HG03060 (cell line): ENCODE results near the gene RCOR3.
A peak's percentile ranks its signal among the peaks of the same experiment; 100 is the strongest.
"Not testable (repeated sequence)": the region's sequence is repeated elsewhere in the genome, so short reads cannot be mapped to it uniquely, and the experiment has no call there.

ENCODE experiments used
- ATAC-seq: cut with Tn5 transposase; IDR thresholded peaks from one replicate; pipeline ENCODE4 v1.9.1; 2021; ENCODE audit warnings: low read depth, moderate number of reproducible peaks; ENCODE audit not compliant: unreplicated experiment

Gene RCOR3

DNA sequence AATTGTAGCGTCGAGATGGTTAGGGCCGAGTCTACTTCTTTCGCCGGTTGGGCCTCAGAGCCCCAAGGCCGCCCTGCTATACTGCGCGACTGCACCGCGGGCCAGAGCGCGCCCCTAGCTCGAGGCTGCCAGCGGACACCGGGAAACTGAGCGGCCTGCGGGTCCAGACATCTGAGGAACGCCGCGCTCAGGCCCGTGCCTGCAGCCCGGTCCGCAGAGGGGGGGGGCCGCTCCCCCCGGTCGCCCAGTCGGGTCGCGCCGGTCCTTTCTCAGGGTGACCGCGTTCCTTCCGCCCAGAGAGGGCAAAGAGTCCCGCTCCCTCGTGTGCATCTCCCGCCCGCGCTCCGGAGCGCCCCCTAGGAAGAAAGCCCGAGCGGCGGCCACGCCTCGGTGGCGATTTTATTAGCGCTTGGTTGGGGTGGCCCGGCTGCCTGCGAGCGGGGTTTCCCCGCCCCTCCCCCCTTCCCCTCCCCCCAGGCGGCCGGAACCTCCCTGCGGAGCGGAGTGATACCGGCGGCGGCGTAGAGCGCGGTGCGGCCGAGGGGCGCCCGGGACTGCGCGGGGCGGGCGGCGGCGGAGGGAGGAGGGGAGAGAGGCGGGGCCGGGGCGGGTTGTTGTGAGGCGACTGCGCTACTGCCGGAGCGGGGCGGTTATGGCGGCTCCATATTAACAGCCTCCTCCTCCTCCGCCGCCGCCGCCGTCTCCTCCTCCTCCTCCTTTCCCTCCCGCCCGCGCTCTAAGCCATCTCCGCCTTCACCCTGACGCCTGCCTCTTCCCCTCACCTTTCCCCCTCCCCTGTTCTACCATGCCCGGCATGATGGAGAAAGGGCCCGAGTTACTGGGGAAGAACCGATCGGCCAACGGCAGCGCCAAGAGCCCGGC lies at the start of gene RCOR3:
RCOR3 (plus strand) TSS at position 611 of the 882 bp plus-strand sequence; CDS start at position 806, 195 bp downstream.
- ATAC-seq = peak; percentile 34

DNA sequence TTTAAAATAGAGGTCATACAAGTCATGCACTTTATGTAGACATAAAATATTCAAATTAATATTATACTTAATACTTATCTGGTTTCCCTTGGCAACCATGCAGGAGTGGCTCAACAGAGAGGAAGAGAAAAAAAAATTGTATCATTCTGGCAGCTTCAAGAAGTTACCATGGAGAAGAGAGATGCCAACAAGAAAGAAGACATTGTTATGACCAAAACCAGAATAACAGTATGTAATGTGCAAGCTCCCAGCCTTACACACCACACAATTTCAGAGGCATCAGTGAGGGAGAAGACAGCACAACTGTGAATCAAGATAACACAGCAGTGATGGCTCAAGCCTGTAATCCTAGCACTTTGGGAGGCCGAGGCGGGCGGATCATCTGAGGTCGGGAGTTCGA lies 49.1 kb upstream of the RCOR3 start:
- no peak for ATAC-seq

DNA sequence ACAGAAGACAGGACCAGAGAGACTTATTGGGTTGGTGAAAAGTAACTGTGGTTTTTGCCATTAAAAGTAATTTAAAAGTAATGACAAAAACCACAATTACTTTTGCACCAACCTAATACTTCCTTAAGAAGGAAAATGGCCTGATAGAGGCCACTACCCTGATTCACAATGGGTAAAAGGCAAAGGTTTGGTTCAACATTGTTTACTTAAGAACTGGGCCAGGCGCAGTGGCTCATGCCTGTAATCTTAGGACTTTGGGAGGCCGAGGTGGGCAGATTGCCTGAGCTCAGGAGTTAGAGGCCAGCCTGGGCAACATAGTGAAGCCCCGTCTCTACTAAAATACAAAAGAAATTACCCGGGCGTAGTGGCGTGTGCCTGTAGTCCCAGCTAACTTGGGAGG lies 48.2 kb upstream of the RCOR3 start:
- ATAC-seq = no peak

DNA sequence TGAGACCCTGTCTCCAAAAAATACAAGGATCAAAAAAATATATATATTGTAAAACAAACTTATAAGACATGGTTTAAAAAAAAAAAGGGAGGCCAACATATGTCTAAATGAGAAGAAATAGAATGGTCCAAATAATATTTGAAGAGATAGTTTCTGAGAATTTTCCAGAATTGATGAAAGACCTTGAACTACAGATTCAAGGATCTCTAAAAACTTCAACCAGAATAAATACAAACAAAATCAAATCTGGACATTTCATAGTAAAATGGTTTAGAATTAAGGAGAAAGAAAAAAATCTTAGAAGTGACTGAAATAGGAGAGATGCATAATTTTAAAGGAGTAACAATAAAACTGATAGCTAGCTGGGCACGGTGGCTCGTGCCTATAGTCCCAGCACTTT lies 45.5 kb upstream of the RCOR3 start:
- no peak for ATAC-seq

DNA sequence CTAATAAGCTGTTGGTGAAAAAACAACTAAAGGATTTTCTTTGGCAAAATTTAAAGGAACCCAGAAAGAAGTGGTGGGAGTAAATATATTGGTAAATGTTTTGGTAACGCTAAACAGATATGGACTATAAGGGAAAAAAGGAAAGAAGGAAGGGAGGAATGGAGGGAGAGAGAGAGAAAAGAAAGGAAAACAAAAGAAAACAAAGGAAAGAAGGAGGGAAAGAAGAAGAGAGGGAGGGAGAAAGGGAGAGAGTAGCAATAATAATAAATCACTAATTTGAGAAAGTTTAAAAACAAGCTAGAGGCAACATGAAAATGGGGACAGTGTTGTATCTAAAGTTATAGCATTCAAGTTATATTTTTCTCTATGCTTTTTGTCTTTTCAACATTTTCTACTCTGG lies 43.6 kb upstream of the RCOR3 start:
- no peak for ATAC-seq

- no peak for ATAC-seq
These were observed 41.8 kb upstream of the RCOR3 start for GRCh38 chr1:211217392-211217791.

DNA sequence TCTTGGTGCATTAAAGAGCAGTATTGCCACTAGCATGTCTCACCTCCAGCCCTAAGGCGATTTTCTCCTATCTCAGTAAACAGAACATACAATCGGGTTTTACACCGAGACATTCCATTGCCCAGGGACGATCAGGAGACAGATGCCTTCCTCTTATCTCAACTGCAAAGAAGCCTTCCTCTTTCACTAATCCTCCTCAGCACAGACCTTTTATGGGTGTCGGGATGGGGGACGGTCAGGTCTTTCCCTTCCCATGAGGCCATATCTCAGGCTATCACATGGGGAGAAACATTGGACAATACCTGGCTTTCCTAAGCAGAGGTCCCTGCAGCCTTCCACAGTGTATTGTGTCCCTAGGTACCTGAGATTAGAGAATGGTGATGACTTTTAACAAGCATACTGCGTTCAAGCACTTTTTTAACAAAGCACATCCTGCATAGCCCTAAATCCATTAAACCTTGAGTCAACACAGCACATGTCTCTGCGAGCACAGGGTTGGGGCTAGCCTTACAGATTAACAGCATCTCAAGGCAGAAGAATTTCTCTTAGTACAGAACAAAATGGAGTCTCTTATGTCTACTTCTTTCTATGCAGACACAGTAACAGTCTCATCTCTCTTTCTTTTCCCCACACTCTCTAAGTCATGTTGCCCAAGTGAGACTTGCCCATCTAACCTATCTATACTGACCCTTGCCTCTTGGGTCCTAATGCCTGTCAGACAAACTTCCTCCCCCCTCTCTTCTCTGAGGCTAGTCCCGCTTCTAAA lies 36.5 kb upstream of the RCOR3 start:
- ATAC-seq = not testable (repeated sequence)

GRCh38 chr1:211228573-211229364 lies 30.4 kb upstream of the RCOR3 start:
- ATAC-seq = not testable (repeated sequence)

GRCh38 chr1:211229365-211229759 lies 29.8 kb upstream of the RCOR3 start:
- no peak for ATAC-seq

GRCh38 chr1:211231873-211232272 lies 27.3 kb upstream of the RCOR3 start:
- ATAC-seq = no peak

GRCh38 chr1:211236633-211237320 lies 22.4 kb upstream of the RCOR3 start:
- ATAC-seq = no peak

GRCh38 chr1:211237579-211237978 lies 21.6 kb upstream of the RCOR3 start:
- no peak for ATAC-seq

DNA sequence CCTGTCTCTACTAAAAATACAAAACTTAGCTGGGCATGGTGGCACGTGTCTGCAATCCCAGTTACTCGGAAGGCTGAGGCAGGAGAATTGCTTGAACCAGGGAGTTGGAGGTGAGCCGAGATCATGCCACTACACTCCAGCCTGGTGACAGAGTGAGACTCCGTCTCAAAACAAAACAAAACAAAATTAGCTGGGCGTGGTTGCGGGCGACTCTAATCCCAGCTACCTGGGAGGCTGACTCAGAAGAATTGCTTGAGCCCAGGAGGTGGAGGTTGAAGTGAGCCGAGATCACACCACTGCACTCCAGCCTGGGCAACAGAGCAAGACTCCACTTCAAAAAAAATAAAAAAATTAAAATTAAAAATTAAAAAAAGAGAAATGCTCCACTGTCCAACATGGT lies 18.6 kb upstream of the RCOR3 start:
- not testable (repeated sequence) for ATAC-seq

- ATAC-seq = no peak
These were observed 18.1 kb upstream of the RCOR3 start for GRCh38 chr1:211241071-211241470.

- ATAC-seq = not testable (repeated sequence)
These were observed 15.5 kb upstream of the RCOR3 start for GRCh38 chr1:211243639-211244038.

DNA sequence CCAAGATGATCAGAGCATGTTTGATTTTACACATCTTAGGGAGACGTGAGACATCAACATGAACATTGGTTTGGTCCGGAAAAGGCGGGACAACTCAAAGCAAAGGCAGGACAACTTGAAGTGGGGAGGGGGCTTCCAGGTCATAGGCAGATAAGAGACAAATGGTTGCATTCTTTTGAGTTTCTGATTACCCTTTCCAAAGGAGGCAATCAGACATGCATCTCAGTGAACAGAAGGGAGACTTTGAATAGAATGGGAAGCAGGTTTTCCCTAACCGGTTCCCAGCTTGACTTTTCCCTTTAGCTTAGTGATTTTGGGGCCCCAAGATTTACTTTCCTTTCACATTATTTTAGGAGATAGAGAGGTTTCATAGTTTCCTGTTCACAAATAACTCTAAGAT lies 12.6 kb upstream of the RCOR3 start:
- not testable (repeated sequence) for ATAC-seq

DNA sequence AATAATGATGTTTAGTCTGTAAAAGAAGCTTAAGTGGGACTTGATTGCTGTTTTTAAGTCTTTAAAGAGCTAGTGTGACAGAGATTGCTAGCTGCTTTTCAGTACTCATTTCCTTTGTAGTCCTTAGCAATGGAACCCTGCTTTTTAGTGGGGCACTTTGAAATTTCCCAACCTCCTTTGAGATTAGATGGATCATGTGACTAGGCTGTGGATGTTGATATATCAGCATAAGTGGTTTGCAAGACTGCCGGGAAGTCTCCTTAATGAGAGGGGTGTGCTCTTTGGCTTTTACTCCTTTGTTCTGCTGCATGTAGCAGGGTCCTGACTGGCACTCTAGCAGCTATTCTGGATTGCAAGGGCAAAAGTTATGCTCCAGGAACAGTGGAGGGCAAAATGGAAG lies 11.2 kb upstream of the RCOR3 start:
- ATAC-seq = no peak

- not testable (repeated sequence) for ATAC-seq
These were observed 9.6 kb upstream of the RCOR3 start for GRCh38 chr1:211249611-211250010.

GRCh38 chr1:211257826-211258225 lies 1.3 kb upstream of the RCOR3 start:
- ATAC-seq = no peak

DNA sequence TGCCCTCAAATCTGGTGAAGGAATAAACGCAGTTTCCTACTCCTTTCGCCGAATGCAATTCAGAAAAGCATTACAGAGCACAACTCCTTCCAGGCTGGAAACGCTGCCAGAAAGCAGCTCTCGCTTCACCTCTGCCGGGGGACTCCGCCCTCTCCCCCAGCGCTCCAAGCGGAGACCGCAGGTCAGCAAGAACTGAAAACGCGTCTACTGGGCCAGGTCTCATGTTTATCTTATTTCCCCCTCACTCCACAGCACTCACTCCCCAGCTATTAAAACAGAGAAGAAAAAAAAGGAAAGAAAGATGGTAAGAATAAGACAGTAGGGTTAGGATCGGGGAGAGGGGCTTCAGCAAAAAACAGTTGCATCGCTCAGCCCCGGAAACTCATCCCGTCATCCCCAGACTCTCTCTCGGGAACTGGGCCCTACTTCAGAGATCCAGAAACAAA lies 833 bp upstream of the RCOR3 start:
- ATAC-seq = peak; percentile 34
